H9 (cell line): ENCODE data around the gene TRHDE. TPM values are rescaled to one million over a fixed set of nuclear protein-coding genes. Genes with fewer than 3 reads are reported as not detected.
A peak's percentile ranks its signal among the peaks of the same experiment; 100 is the strongest.

ENCODE experiments used
- DNase-seq: peaks from one replicate; pipeline ENCODE4 v3.0.0-alpha.2; 2017
- H2AFZ ChIP-seq: one replicate; pipeline ENCODE4 v1.6.1; 2013; ENCODE audit warnings: mild to moderate bottlenecking, low read length, control low read depth, moderate library complexity
- H2AK5ac ChIP-seq: 2 replicates; pipeline ENCODE4 v1.6.1; 2013; ENCODE audit warnings: low read length, control low read depth, mixed read lengths; ENCODE audit not compliant: insufficient read length
- H2BK120ac ChIP-seq: one replicate; pipeline ENCODE4 v1.6.1; 2013; ENCODE audit warnings: low read depth, mild to moderate bottlenecking, low read length, control low read depth, inconsistent platforms; ENCODE audit not compliant: poor library complexity, severe bottlenecking
- H2BK12ac ChIP-seq: 2 replicates; pipeline ENCODE4 v1.6.1; 2013; ENCODE audit warnings: low read length, control low read depth, mixed read lengths, low read depth; ENCODE audit not compliant: insufficient read length
- H2BK15ac ChIP-seq: 2 replicates; pipeline ENCODE4 v1.6.1; 2013; ENCODE audit warnings: low read depth, low read length, control low read depth
- H2BK20ac ChIP-seq: one replicate; pipeline ENCODE4 v1.6.1; 2013; ENCODE audit warnings: low read depth, mild to moderate bottlenecking, low read length, control low read depth, inconsistent platforms; ENCODE audit not compliant: poor library complexity, severe bottlenecking
- H2BK5ac ChIP-seq: 2 replicates; pipeline ENCODE4 v1.6.1; 2013; ENCODE audit warnings: low read length, control low read depth, mixed read lengths; ENCODE audit not compliant: insufficient read length
- H3K14ac ChIP-seq: 2 replicates; pipeline ENCODE4 v1.6.1; 2013; ENCODE audit warnings: low read length, control low read depth; ENCODE audit not compliant: insufficient read depth
- H3K18ac ChIP-seq: 2 replicates; pipeline ENCODE4 v1.6.1; 2013; ENCODE audit warnings: low read depth, mild to moderate bottlenecking, mixed read lengths, low read length, control low read depth; ENCODE audit not compliant: insufficient read length
- H3K23ac ChIP-seq: 2 replicates; pipeline ENCODE4 v1.6.1; 2013; ENCODE audit warnings: low read length, control low read depth, mixed read lengths, low read depth; ENCODE audit not compliant: insufficient read length
- H3K23me2 ChIP-seq: 2 replicates; pipeline ENCODE4 v1.6.1; 2013; ENCODE audit warnings: low read depth, mild to moderate bottlenecking, mixed read lengths, low read length, control low read depth; ENCODE audit not compliant: insufficient read length, poor library complexity, severe bottlenecking
- H3K27ac ChIP-seq: 2 replicates; pipeline ENCODE4 v1.5.1; 2013; ENCODE audit warnings: low read length, control low read depth, mixed read lengths, low read depth; ENCODE audit not compliant: insufficient read length
- H3K27me3 ChIP-seq: 2 replicates; pipeline ENCODE4 v1.6.1; 2013; ENCODE audit warnings: low read length, control low read depth, inconsistent platforms; ENCODE audit not compliant: insufficient read depth
- H3K4ac ChIP-seq: 2 replicates; pipeline ENCODE4 v1.6.1; 2013; ENCODE audit warnings: low read depth, mild to moderate bottlenecking, control low read depth, inconsistent platforms, low read length, moderate library complexity
- H3K4me1 ChIP-seq: 2 replicates; pipeline ENCODE4 v1.6.1; 2013; ENCODE audit warnings: low read length, control low read depth, inconsistent platforms; ENCODE audit not compliant: insufficient read depth
- H3K4me2 ChIP-seq: 2 replicates; pipeline ENCODE4 v1.6.1; 2013; ENCODE audit warnings: low read length, control low read depth, mixed read lengths; ENCODE audit not compliant: insufficient read length, insufficient read depth
- H3K56ac ChIP-seq: 2 replicates; pipeline ENCODE4 v1.6.1; 2013; ENCODE audit warnings: low read depth, mild to moderate bottlenecking, mixed read lengths, low read length, control low read depth; ENCODE audit not compliant: insufficient read length
- H3K79me1 ChIP-seq: 2 replicates; pipeline ENCODE4 v1.6.1; 2013; ENCODE audit warnings: low read depth, mild to moderate bottlenecking, moderate library complexity, low read length, control low read depth, inconsistent platforms; ENCODE audit not compliant: insufficient read depth, poor library complexity, severe bottlenecking
- H3K79me2 ChIP-seq: 2 replicates; pipeline ENCODE4 v1.6.1; 2013; ENCODE audit warnings: low read length, control low read depth, inconsistent platforms; ENCODE audit not compliant: insufficient read depth
- H3K9ac ChIP-seq: 2 replicates; pipeline ENCODE4 v1.6.1; 2013; ENCODE audit warnings: low read length, control low read depth, mixed read lengths; ENCODE audit not compliant: insufficient read length; ENCODE audit errors: extremely low read depth
- H3K9me3 ChIP-seq: one replicate; pipeline ENCODE4 v1.6.1; 2013; ENCODE audit warnings: low read depth, low read length, inconsistent platforms; ENCODE audit not compliant: control insufficient read depth
- H3T11ph ChIP-seq: one replicate; pipeline ENCODE4 v1.6.1; 2013; ENCODE audit warnings: mild to moderate bottlenecking, low read length, control low read depth, inconsistent platforms
- H4K20me1 ChIP-seq: one replicate; pipeline ENCODE4 v1.6.1; 2013; ENCODE audit not compliant: control insufficient read depth, insufficient read length, insufficient read depth
- H4K5ac ChIP-seq: 2 replicates; pipeline ENCODE4 v1.6.1; 2013; ENCODE audit warnings: low read depth, mild to moderate bottlenecking, mixed read lengths, low read length, control low read depth; ENCODE audit not compliant: insufficient read length
- H4K8ac ChIP-seq: replicated peaks from 2 replicates; pipeline ENCODE4 v1.6.1; 2013; ENCODE audit warnings: low read length, control low read depth, mixed read lengths, low read depth; ENCODE audit not compliant: insufficient read length
- H4K91ac ChIP-seq: 2 replicates; pipeline ENCODE4 v1.6.1; 2013; ENCODE audit warnings: low read depth, mild to moderate bottlenecking, moderate library complexity, mixed read lengths, low read length, control low read depth; ENCODE audit not compliant: insufficient read length
- H3K27ac Mint-ChIP-seq, 3 experiments: 2 replicates in 2 of 3; 3 replicates in 1 of 3; pipeline ENCODE4 v1.8.0; 2020 to 2021; ENCODE audit warnings: mixed read lengths in 3 of 3, mild to moderate bottlenecking in 1 of 3, moderate library complexity in 1 of 3
- H3K27me3 Mint-ChIP-seq: 2 replicates; pipeline ENCODE4 v1.8.0; 2021; ENCODE audit warnings: low read depth, mild to moderate bottlenecking, moderate library complexity, mixed read lengths
- H3K36me3 Mint-ChIP-seq, 3 experiments: 2 replicates in 2 of 3; 3 replicates in 1 of 3; pipeline ENCODE4 v1.8.0; 2020 to 2021; ENCODE audit warnings: low read depth in 3 of 3, mixed read lengths in 3 of 3; ENCODE audit not compliant: insufficient read depth in 1 of 3
- H3K4me1 Mint-ChIP-seq, 2 experiments: 2 replicates each; pipeline ENCODE4 v1.8.0; 2020; ENCODE audit warnings: mixed read lengths in 2 of 2
- H3K4me3 Mint-ChIP-seq, 2 experiments: 2 replicates in 1 of 2; 3 replicates in 1 of 2; pipeline ENCODE4 v1.8.0; 2020 to 2021; ENCODE audit warnings: mild to moderate bottlenecking in 2 of 2, mixed read lengths in 2 of 2, moderate library complexity in 1 of 2
- H3K9me3 Mint-ChIP-seq, 2 experiments: 2 replicates in 1 of 2; 3 replicates in 1 of 2; pipeline ENCODE4 v1.8.0; 2020; ENCODE audit warnings: mild to moderate bottlenecking in 2 of 2, mixed read lengths in 2 of 2, moderate library complexity in 1 of 2
- CTCF ChIP-seq: fragments of 200-600 bp; sonication (generic); conservative IDR thresholded peaks from 3 replicates; pipeline ENCODE4 v1.8.0; 2021; ENCODE audit warnings: antibody characterized with exemption, mild to moderate bottlenecking
- WGBS: extraction: QIAGEN DNeasy Blood & Tissue Kit; methylation state at CpG from one replicate; pipeline ENCODE4 v1.1.7; 2013; ENCODE audit warnings: missing lambda C conversion rate, low lambda C conversion rate, mixed read lengths; ENCODE audit not compliant: insufficient read length; ENCODE audit errors: extremely low coverage; 5-methylcytosine and 5-hydroxymethylcytosine counted together
- total RNA-seq: library from RNA; stranded (reverse); gene quantifications from 2 replicates; pipeline ENCODE4 v1.2.1, GENCODE V29; 2021

TRHDE gene
- total RNA-seq, 1 experiment from 2014 or later, result 1.0 TPM

GRCh38 chr12:72282721-72283120, 10.6 kb downstream of the TRHDE start:
- H3K27ac Mint-ChIP-seq, result no peak overlapping the region
- H3K4me3 Mint-ChIP-seq, result no peak overlapping the region
- H3K56ac ChIP-seq, result no peak overlapping the region
- no peak overlapping the region for H4K8ac ChIP-seq
- no peak overlapping the region for H2BK12ac ChIP-seq
- no peak overlapping the region for H4K5ac ChIP-seq
- H2AFZ ChIP-seq, result no peak overlapping the region
- H3K79me1 ChIP-seq, result no peaks in the 10 kb centered on the region
- no peak overlapping the region for H3K14ac ChIP-seq
- H4K91ac ChIP-seq, result no peak overlapping the region
- no peak overlapping the region for H2BK20ac ChIP-seq
- H3K4ac ChIP-seq, result no peak overlapping the region
- H4K20me1 ChIP-seq, result no peaks in the 10 kb centered on the region
- H3K79me2 ChIP-seq, result no peaks in the 10 kb centered on the region
- no peaks in the 10 kb centered on the region; a peak in 1 of 5 replicates for H3K9me3 Mint-ChIP-seq
- H3K23ac ChIP-seq, result no peak overlapping the region
- no peak overlapping the region for H2AK5ac ChIP-seq
- TF ChIP-seq CTCF, result peak; percentile 68
- no peaks in the 10 kb centered on the region; the same call in 1 of the 2 replicates for H3K4me1 ChIP-seq
- H3K27me3 ChIP-seq, result no peaks in the 10 kb centered on the region
- H3K27me3 Mint-ChIP-seq, result no peaks in the 10 kb centered on the region; the same call in 1 of the 2 replicates
- DNase-seq, result no peak
- H2BK15ac ChIP-seq, result no peak overlapping the region
- no peak overlapping the region for H3K27ac ChIP-seq
- no peaks in the 10 kb centered on the region for H3K9me3 ChIP-seq
- H3K23me2 ChIP-seq, result no peaks in the 10 kb centered on the region
- peaks cover 17 to 18% of the 10 kb centered on the region in 2 experiments for H3K4me1 Mint-ChIP-seq
- no peak overlapping the region for H3K9ac ChIP-seq
- H3K4me2 ChIP-seq, result no peak overlapping the region
- no peak overlapping the region for H3K18ac ChIP-seq
- no peak overlapping the region for H2BK120ac ChIP-seq
- WGBS, result no CpG with 5 or more reads among the region's 1 CpG
- H2BK5ac ChIP-seq, result no peak overlapping the region
- H3T11ph ChIP-seq, result no peak overlapping the region
- no peaks in the 10 kb centered on the region; a peak in 1 of 7 replicates for H3K36me3 Mint-ChIP-seq
